GM13976 (cell line): ENCODE data around the gene MAD1L1.

Experiments
- DNase-seq: peaks from one replicate; pipeline ENCODE4 v3.0.0; 2012; ENCODE audit warnings: low spot score
- in situ Hi-C: fragments of 300-500 bp; cut with MboI; formaldehyde crosslinking; loops from one replicate; pipeline ENCODE4 v1.12.0; 2022; ENCODE audit warnings: low sequenced_read_pairs, mixed read lengths, inconsistent platforms; ENCODE audit not compliant: unreplicated experiment
- TF ChIP-seq, protein P1 (sequence below): IDR thresholded peaks from 2 replicates; pipeline ENCODE4 v1.5.1; 2012; ENCODE audit warnings: borderline replicate concordance, mild to moderate bottlenecking; ENCODE audit not compliant: insufficient read depth; ENCODE audit errors: extremely low read depth, missing control alignments, control extremely low read depth

MAD1L1 gene

GRCh38 chr7:2012044-2012900 is 220.5 kb downstream of the MAD1L1 start:
- in situ Hi-C loops = no loop called here
- no peak for DNase-seq
- TF ChIP-seq, protein P1, sequence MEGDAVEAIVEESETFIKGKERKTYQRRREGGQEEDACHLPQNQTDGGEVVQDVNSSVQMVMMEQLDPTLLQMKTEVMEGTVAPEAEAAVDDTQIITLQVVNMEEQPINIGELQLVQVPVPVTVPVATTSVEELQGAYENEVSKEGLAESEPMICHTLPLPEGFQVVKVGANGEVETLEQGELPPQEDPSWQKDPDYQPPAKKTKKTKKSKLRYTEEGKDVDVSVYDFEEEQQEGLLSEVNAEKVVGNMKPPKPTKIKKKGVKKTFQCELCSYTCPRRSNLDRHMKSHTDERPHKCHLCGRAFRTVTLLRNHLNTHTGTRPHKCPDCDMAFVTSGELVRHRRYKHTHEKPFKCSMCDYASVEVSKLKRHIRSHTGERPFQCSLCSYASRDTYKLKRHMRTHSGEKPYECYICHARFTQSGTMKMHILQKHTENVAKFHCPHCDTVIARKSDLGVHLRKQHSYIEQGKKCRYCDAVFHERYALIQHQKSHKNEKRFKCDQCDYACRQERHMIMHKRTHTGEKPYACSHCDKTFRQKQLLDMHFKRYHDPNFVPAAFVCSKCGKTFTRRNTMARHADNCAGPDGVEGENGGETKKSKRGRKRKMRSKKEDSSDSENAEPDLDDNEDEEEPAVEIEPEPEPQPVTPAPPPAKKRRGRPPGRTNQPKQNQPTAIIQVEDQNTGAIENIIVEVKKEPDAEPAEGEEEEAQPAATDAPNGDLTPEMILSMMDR = no peak

- in situ Hi-C loops = no loop called here
- no peak for DNase-seq
- TF ChIP-seq, protein P1 = no peak
Observed at GRCh38 chr7:2011266-2012043, 221.3 kb downstream of the MAD1L1 start.

DNA sequence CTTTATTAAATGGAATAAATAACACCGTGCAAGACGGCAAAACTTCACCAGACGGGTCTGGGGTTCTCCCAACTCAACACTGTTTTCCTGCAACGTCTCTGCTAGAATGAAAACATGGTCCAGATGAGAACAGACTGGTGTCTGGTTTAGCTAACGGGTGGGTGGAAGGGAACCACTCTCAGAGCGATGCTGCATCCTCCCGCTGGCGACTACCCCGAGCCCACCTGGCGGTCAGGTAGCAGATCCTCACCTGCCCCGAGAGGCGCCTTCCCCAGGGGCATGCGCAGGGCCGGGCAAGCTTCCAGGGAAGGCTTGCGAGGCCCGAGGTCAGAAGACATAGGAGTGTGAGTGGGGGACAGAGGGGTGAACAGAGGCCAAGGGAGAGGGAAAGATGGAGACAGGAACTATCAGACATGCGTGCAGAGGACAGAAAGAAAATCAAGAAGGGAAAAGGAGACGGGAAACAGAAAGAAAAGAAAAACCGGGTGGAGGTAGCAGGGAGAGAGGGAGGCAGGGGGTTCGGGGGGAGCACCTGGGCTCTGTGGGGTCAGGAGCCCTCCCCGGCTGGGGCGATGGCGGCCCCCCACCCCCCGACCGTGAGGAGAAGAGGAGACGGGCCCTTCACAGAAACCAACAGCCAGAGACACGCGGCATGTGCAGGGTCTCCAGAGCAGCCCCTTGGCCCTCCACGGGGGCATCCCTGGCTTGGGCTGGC is 222.0 kb downstream of the MAD1L1 start:
- no peak for DNase-seq
- in situ Hi-C loops = no loop called here
- TF ChIP-seq, protein P1 = no peak

DNA sequence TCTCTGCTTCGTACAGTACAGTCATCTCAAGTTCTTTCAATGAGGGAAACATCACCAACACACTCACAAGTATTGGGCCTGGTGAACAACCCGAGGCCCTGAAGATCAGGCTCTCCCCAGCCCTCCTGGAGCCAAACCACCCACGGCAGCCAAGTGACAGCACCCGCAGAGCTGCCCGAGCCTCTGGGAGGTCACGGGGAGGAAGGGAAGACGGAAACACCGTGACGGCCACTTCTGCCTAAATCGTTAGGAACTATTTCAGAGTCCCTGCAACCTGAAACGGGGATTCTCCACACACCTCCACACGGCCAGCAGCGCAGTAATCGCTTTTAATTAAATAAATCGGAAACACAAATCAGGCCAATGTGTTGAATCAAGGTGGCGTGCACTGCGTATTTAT is 222.6 kb downstream of the MAD1L1 start:
- in situ Hi-C loops = no loop called here
- DNase-seq = no peak
- TF ChIP-seq, protein P1 = no peak

DNA sequence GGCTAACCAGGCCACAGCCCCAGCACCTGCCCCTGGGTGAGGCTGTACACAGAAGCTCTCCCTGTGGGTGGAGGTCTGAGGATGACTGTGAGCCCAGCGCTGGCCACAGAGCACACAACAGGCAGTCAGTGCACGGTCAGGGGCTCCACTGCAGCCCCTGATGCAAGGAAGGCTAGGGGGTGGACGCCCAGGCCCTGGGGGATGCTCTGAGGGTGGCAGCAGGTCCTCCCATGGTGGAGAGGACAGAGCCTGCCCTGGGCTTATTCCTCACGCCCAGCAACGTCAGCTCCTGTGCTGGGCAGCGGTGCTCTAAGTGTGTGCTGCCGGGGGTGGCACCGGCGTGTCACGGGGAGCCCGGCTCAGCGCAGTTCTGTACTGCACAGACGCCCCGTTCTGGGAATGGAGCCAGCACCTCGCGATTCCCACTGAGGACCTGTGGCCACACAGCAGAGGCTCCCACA is 223.2 kb downstream of the MAD1L1 start:
- DNase-seq = no peak
- TF ChIP-seq, protein P1 = no peak
- in situ Hi-C loops = no loop called here

GRCh38 chr7:2008936-2009540 is 223.7 kb downstream of the MAD1L1 start:
- in situ Hi-C loops = no loop called here
- TF ChIP-seq, protein P1 = no peak
- DNase-seq = no peak
